Measurements from ENCODE around the gene PDSS2.

DNA sequence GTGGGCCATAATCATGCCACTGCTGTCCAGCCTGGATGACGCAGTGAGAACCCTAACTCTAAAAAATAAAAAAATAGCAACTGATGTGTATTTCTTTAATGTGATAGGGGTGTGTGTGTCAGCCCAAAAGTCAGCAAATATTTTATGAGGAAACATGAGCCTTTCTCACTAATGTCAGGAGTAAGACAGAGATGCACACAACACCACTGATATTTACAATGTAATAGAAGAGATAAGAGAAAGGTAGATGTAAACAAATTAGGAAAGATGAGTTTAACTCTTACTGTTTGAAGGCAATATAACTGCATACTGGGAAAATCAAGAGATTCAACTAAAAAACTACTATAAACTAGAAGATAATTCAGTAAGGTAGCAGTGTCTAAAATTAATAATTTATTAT is 244.0 kb downstream of the PDSS2 start:
- TF ChIP-seq, protein P1, sequence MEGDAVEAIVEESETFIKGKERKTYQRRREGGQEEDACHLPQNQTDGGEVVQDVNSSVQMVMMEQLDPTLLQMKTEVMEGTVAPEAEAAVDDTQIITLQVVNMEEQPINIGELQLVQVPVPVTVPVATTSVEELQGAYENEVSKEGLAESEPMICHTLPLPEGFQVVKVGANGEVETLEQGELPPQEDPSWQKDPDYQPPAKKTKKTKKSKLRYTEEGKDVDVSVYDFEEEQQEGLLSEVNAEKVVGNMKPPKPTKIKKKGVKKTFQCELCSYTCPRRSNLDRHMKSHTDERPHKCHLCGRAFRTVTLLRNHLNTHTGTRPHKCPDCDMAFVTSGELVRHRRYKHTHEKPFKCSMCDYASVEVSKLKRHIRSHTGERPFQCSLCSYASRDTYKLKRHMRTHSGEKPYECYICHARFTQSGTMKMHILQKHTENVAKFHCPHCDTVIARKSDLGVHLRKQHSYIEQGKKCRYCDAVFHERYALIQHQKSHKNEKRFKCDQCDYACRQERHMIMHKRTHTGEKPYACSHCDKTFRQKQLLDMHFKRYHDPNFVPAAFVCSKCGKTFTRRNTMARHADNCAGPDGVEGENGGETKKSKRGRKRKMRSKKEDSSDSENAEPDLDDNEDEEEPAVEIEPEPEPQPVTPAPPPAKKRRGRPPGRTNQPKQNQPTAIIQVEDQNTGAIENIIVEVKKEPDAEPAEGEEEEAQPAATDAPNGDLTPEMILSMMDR (IDR thresholded peaks at IDR 0.05) = no peak
- no peak for TF ChIP-seq POLR2A (IDR thresholded peaks at IDR 0.05)

Data from testis (tissue), 2 donors.